Naive thymus-derived CD4-positive, alpha-beta T cell (primary cell): ENCODE measurements around the gene PPP3R1. TPM values are rescaled to one million over a fixed set of nuclear protein-coding genes. Genes with fewer than 3 reads are reported as not detected.

Experiments
- ATAC-seq: fragments of 150-1000 bp; cut with Tn5 transposase; 2 replicates; pipeline ENCODE4 v1.10.0; 2021; ENCODE audit warnings: mild to moderate bottlenecking, moderate library complexity
- CTCF ChIA-PET: fragments of 350-600 bp; sonication (Branson Sonifier 250); formaldehyde crosslinking; loops from one replicate; lab custom pipeline; 2021; ENCODE audit warnings: antibody characterized with exemption; lab: Charles Lee
- POLR2A ChIA-PET: fragments of 350-600 bp; sonication (Branson Sonifier 250); formaldehyde crosslinking; loops from one replicate; lab custom pipeline; 2021; ENCODE audit warnings: antibody characterized with exemption, inconsistent platforms; lab: Charles Lee
- DNase-seq, 9 donors: peaks; one replicate each; pipeline versions ENCODE4 v3.0.0 to v3.0.0-alpha.2; 2020 to 2022; ENCODE audit warnings: mixed read lengths in 1 of 9
- H3K27ac ChIP-seq: one replicate; pipeline ENCODE4 v1.7.0; 2013; ENCODE audit warnings: mild to moderate bottlenecking, low read depth, low read length, moderate library complexity
- H3K27me3 ChIP-seq, 2 donors: one replicate each; pipeline ENCODE4 v1.7.0; 2013; ENCODE audit warnings: low read length in 2 of 2, mild to moderate bottlenecking in 2 of 2, moderate library complexity in 2 of 2; ENCODE audit not compliant: control insufficient read depth in 2 of 2, insufficient read depth in 2 of 2
- H3K36me3 ChIP-seq, 3 experiments: 1 replicate in 2 of 3; 2 replicates in 1 of 3; pipeline ENCODE4 v1.7.0; 2013; ENCODE audit warnings: low read length in 3 of 3, mild to moderate bottlenecking in 3 of 3, moderate library complexity in 1 of 3; ENCODE audit not compliant: insufficient read depth in 3 of 3, control insufficient read depth in 2 of 3
- H3K4me1 ChIP-seq, 2 donors: one replicate each; pipeline ENCODE4 v1.7.0; 2013; ENCODE audit warnings: low read length in 2 of 2, mild to moderate bottlenecking in 2 of 2, moderate library complexity in 1 of 2; ENCODE audit not compliant: control insufficient read depth in 2 of 2, insufficient read depth in 2 of 2
- H3K4me3 ChIP-seq: 2 replicates; pipeline ENCODE4 v1.7.0; 2013; ENCODE audit warnings: mild to moderate bottlenecking, low read length
- H3K9me3 ChIP-seq, 3 experiments: 1 replicate in 2 of 3; 2 replicates in 1 of 3; pipeline ENCODE4 v1.7.0; 2013; ENCODE audit warnings: low read length in 3 of 3; ENCODE audit not compliant: control insufficient read depth in 2 of 3
- H3K27ac Mint-ChIP-seq, 9 donors: one replicate each; pipeline ENCODE4 v1.8.0; 2020 to 2022; ENCODE audit warnings: mixed read lengths in 9 of 9, mild to moderate bottlenecking in 8 of 9, moderate library complexity in 5 of 9, inconsistent platforms in 2 of 9
- H3K27me3 Mint-ChIP-seq, 5 donors: one replicate each; pipeline ENCODE4 v1.8.0; 2021 to 2022; ENCODE audit warnings: mixed read lengths in 5 of 5, mild to moderate bottlenecking in 1 of 5
- H3K36me3 Mint-ChIP-seq, 5 donors: one replicate each; pipeline ENCODE4 v1.8.0; 2020 to 2022; ENCODE audit warnings: mixed read lengths in 5 of 5, mild to moderate bottlenecking in 3 of 5, inconsistent platforms in 1 of 5
- H3K4me1 Mint-ChIP-seq, 7 donors: one replicate each; pipeline ENCODE4 v1.8.0; 2020 to 2022; ENCODE audit warnings: mixed read lengths in 7 of 7, mild to moderate bottlenecking in 3 of 7, inconsistent platforms in 1 of 7
- H3K4me3 Mint-ChIP-seq, 10 donors: one replicate each; pipeline ENCODE4 v1.8.0; 2020 to 2022; ENCODE audit warnings: mild to moderate bottlenecking in 10 of 10, mixed read lengths in 10 of 10, moderate library complexity in 6 of 10, inconsistent platforms in 2 of 10
- H3K9me3 Mint-ChIP-seq, 11 donors: one replicate each; pipeline ENCODE4 v1.8.0; 2020 to 2022; ENCODE audit warnings: mixed read lengths in 11 of 11, mild to moderate bottlenecking in 4 of 11, inconsistent platforms in 1 of 11, moderate library complexity in 1 of 11
- intact Hi-C, 2 donors: fragments of 100-400 bp; cut with micrococcal nuclease; formaldehyde crosslinking; loops; one replicate each; pipeline ENCODE4 v1.15.1; 2023
- polyA plus RNA-seq, 2 donors: library from polyadenylated mRNA; unstranded; fragments of 300-500 nt; fragmentation: Illumina TruSeq; gene quantifications; one replicate each; pipeline ENCODE4 v1.2.3, GENCODE V29; 2021
- total RNA-seq, 6 experiments: library from RNA in 5 of 6; stranded (reverse) in 5 of 6; gene quantifications; 1 replicate in 5 of 6; 2 replicates in 1 of 6; pipeline ENCODE4 v1.2.3 and lab custom pipeline; 2021 to 2026

Gene PPP3R1
- total and polyA plus RNA-seq, 7 experiments from 2014 or later: 2.6 to 78.2 (median 64.2) TPM

DNA sequence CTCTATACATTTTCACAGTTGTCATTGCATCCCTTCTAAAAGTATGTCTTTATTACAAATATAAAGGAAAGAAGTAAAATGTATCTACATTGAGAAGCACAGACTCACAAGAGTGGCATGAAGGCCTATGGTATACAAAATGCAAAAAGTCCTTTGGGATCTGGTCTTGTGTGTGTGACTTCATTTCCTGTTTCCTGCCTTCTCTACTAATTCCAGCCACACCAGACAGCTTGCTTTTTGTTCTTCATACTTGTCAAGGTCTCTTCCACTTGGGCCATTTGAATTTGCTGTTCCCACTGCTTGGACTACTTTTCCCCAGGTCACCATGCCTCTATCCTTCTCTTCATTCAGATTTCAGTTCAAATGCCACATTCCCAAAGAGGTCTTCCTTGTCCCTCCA lies 101.3 kb downstream of the PPP3R1 start:
- intact Hi-C loops: loop anchor here in 1 of 2 donors (10.0 kb wide), 1 partner anchor 584 kb away; the partner anchor contains the start of gene ARHGAP25
- DNase-seq (no peak), ATAC-seq (no peak)
- no peaks in the 10 kb centered on the region for H3K27me3 Mint-ChIP-seq
- POLR2A ChIA-PET: no interaction called here
- H3K4me1 ChIP-seq: peaks cover under 1 to 21% of the 10 kb centered on the region in 2 donors
- H3K36me3 Mint-ChIP-seq: peaks cover 0 to 16% (median 2%) of the 10 kb centered on the region in 5 donors
- no peaks in the 10 kb centered on the region for H3K36me3 ChIP-seq
- H3K4me1 Mint-ChIP-seq: peaks cover 24 to 55% (median 40%) of the 10 kb centered on the region in 7 donors
- no peak overlapping the region for H3K4me3 ChIP-seq
- no peak overlapping the region for H3K27ac ChIP-seq
- H3K9me3 ChIP-seq: no peaks in the 10 kb centered on the region
- no peaks in the 10 kb centered on the region for H3K9me3 Mint-ChIP-seq
- CTCF ChIA-PET: interaction anchor here (1.2 to 1.3 kb wide), 2 partner anchors 28 to 135 kb away, joined by 3 read pairs; no protein-coding TSS in a partner anchor
- peak overlapping the region in 5 of 10 donors; percentile 3 to 75 (median 8) for H3K4me3 Mint-ChIP-seq
- no peaks in the 10 kb centered on the region for H3K27me3 ChIP-seq
- H3K27ac Mint-ChIP-seq: peak overlapping the region in 7 of 9 donors; percentile 9 to 92 (median 45)

DNA sequence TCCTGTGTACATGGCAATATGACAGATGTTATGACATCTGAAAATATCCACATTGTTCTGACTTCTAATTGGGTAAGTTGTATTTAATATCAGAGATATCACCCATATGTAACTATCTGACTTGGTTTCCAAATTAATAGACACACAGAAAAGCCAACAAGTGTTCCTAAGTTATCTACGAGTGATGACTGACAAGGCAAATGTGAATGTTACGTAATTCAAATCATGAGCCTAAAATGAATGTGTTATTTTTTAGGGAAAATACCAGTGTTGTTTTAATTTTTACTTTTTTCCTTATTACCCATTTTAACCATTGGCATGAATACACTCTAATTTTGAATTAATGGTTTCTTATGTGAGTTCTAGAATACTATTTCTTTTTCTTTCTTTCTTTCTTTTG lies 110.5 kb downstream of the PPP3R1 start:
- intact Hi-C loops: no loop called here
- ATAC-seq: no peak
- H3K4me1 Mint-ChIP-seq: peaks cover 0 to 5% (median 0%) of the 10 kb centered on the region in 7 donors

DNA sequence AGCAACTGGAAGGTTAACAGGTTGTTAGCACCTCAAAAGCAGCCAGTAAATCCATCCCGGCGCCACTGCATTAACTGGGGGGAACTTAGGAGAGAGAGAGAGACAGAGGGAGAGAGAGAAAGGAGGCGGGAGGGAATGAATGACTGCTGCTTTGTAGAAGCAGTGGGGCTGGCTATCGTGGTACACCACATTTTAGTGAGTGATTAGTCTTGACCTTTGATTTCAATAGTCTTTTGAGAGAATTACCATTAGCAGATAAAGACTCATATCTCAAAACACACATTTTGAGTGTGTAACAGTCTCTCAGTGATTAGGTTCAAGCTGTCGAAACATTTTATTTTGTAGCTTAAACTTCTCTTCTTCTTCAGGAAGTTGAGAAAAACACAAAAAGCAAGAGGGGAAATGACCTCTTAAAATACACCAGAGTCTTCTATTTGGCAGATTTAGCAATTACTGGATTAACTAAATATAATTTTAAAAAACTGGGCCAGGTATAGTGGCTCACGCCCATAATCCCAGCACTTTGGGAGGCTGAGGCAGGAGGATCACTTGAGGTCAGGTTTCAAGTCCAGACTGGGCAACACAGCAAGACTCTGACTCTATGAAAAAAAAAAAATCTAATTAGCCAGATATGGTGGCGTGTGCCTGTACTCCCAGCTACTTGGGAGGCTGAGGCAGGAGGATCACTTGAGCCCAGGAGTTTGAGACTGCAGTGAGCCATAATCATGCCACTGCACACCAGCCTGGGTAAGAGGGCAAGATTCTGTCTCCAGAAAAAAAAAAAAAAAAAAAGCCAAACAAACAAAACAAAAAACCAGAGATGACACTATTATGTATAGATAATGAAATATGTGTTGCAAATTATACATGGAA lies 116.6 kb downstream of the PPP3R1 start:
- Histone ChIP-seq H3K36me3 (peaks cover 0 to 13% (median 4%) of the 10 kb centered on the region in 3 experiments), H3K27me3 (no peaks in the 10 kb centered on the region), H3K4me3 (no peak overlapping the region), H3K27ac (no peak overlapping the region), H3K9me3 (no peaks in the 10 kb centered on the region), H3K4me1 (no peaks in the 10 kb centered on the region)
- DNase-seq (no peak), ATAC-seq (no peak)
- Mint-ChIP-seq H3K4me1 (peaks cover 0 to 5% (median 0%) of the 10 kb centered on the region in 7 donors), H3K36me3 (peaks cover 4 to 63% (median 29%) of the 10 kb centered on the region in 5 donors), H3K9me3 (no peaks in the 10 kb centered on the region), H3K27ac (peak overlapping the region in 2 of 9 donors; percentile 8 to 34), H3K27me3 (no peaks in the 10 kb centered on the region), H3K4me3 (no peak overlapping the region)
- POLR2A ChIA-PET: no interaction called here
- CTCF ChIA-PET: interaction anchor here (0.7 kb wide), 1 partner anchor 789 kb away, joined by 4 read pairs; no protein-coding TSS in a partner anchor
- intact Hi-C loops: no loop called here

More for the DNA sequence above, 110.5 kb downstream of the PPP3R1 start:
- no peaks in the 10 kb centered on the region for H3K9me3 Mint-ChIP-seq
- CTCF ChIA-PET: no interaction called here
- DNase-seq: no peak
- Histone ChIP-seq H3K36me3 (peaks cover 0 to 6% (median 4%) of the 10 kb centered on the region in 3 experiments), H3K27ac (no peak overlapping the region), H3K4me1 (no peaks in the 10 kb centered on the region), H3K27me3 (no peaks in the 10 kb centered on the region), H3K4me3 (no peak overlapping the region), H3K9me3 (no peaks in the 10 kb centered on the region)
- H3K27ac Mint-ChIP-seq: no peak overlapping the region
- POLR2A ChIA-PET: no interaction called here
- no peaks in the 10 kb centered on the region for H3K27me3 Mint-ChIP-seq
- no peak overlapping the region for H3K4me3 Mint-ChIP-seq
- peaks cover 0 to 39% (median 16%) of the 10 kb centered on the region in 5 donors for H3K36me3 Mint-ChIP-seq

- no peaks in the 10 kb centered on the region for H3K4me1 Mint-ChIP-seq
- intact Hi-C loops: no loop called here
- Histone ChIP-seq H3K4me1 (no peaks in the 10 kb centered on the region), H3K27ac (no peak overlapping the region), H3K4me3 (no peak overlapping the region), H3K36me3 (peaks cover 0 to 13% (median 4%) of the 10 kb centered on the region in 3 experiments), H3K27me3 (no peaks in the 10 kb centered on the region), H3K9me3 (no peaks in the 10 kb centered on the region)
- no peaks in the 10 kb centered on the region for H3K9me3 Mint-ChIP-seq
- ATAC-seq (no peak), DNase-seq (no peak)
- ChIA-PET POLR2A (no interaction called here), CTCF (no interaction called here)
- no peak overlapping the region for H3K4me3 Mint-ChIP-seq
- H3K27ac Mint-ChIP-seq: no peak overlapping the region
- H3K36me3 Mint-ChIP-seq: peaks cover 1 to 58% (median 31%) of the 10 kb centered on the region in 5 donors
- H3K27me3 Mint-ChIP-seq: no peaks in the 10 kb centered on the region
Observed at GRCh38 chr2:68134554-68134953, 117.8 kb downstream of the PPP3R1 start.

GRCh38 chr2:68134120-68134519 lies 118.2 kb downstream of the PPP3R1 start:
- ChIA-PET POLR2A (no interaction called here), CTCF (interaction anchor here (0.6 to 3.0 kb wide), 2 partner anchors 12 to 38 kb away, joined by 3 to 8 read pairs; no protein-coding TSS in a partner anchor)
- Histone ChIP-seq H3K27me3 (no peaks in the 10 kb centered on the region), H3K4me3 (no peak overlapping the region), H3K9me3 (no peaks in the 10 kb centered on the region), H3K36me3 (peaks cover 0 to 13% (median 4%) of the 10 kb centered on the region in 3 experiments), H3K4me1 (no peaks in the 10 kb centered on the region), H3K27ac (no peak overlapping the region)
- H3K4me1 Mint-ChIP-seq: no peaks in the 10 kb centered on the region
- H3K4me3 Mint-ChIP-seq: no peak overlapping the region
- intact Hi-C loops: no loop called here
- H3K36me3 Mint-ChIP-seq: peaks cover 1 to 56% (median 30%) of the 10 kb centered on the region in 5 donors
- DNase-seq: no peak
- no peaks in the 10 kb centered on the region for H3K27me3 Mint-ChIP-seq
- no peak overlapping the region for H3K27ac Mint-ChIP-seq
- ATAC-seq: no peak
- no peaks in the 10 kb centered on the region for H3K9me3 Mint-ChIP-seq
